HEK293T (cell line): ENCODE data around the gene C15orf39.

Experiments used
- BHLHE40 ChIP-seq: fragments of 450-650 bp; IDR thresholded peaks from 2 replicates; pipeline ENCODE4 v1.6.1; 2016; ENCODE audit warnings: mild to moderate bottlenecking, moderate library complexity, borderline replicate concordance
- CTBP1 ChIP-seq: fragments of 450-650 bp; IDR thresholded peaks from 2 replicates; pipeline ENCODE4 v1.6.1; 2016; ENCODE audit warnings: borderline replicate concordance
- FOXA1 ChIP-seq: fragments of 450-650 bp; IDR thresholded peaks from 2 replicates; pipeline ENCODE4 v1.6.1; 2016; ENCODE audit warnings: mild to moderate bottlenecking
- FOXM1 ChIP-seq: fragments of 450-650 bp; IDR thresholded peaks from 2 replicates; pipeline ENCODE4 v1.6.1; 2017; ENCODE audit warnings: mild to moderate bottlenecking, borderline replicate concordance
- SUZ12 ChIP-seq: fragments of 450-650 bp; IDR thresholded peaks from 2 replicates; pipeline ENCODE4 v1.6.1; 2016; ENCODE audit warnings: mild to moderate bottlenecking
- ZNF384 ChIP-seq: fragments of 450-650 bp; IDR thresholded peaks from 2 replicates; pipeline ENCODE4 v1.6.1; 2016

DNA sequence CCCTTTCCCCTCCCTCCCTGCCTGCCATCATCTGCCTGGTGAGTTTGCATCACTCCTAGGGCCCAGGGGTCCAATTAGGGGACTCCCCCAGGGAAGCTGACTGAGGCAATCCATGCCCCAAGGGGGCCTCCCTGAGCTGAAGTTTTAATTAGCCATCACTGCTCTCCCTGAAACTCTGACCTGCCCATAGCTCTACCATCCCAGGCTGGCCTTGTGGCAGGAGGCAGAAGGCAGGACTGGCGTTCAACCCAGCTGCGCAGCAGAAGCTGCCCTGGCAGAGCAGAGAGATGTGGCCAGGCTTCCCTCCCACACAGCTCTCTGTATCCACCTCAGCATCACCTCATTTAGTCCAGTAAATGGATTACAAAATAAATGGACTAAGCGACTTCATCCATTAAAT, 7.7 kb upstream of the C15orf39 start:
- TF ChIP-seq ZNF384, result no peak
- TF ChIP-seq FOXA1, result no peak
- TF ChIP-seq CTBP1, result no peak
- no peak for TF ChIP-seq BHLHE40
- no peak for TF ChIP-seq FOXM1
- TF ChIP-seq SUZ12, result no peak
